Gastrocnemius medialis (tissue), 4 donors: ENCODE data around the gene SLC38A8. TPM values are rescaled to one million over a fixed set of nuclear protein-coding genes. Genes with fewer than 3 reads are reported as not detected.

Source experiments
- ATAC-seq, 2 donors: fragments of 150-250 bp; one replicate each; pipeline ENCODE4 v1.9.1; 2016
- DNase-seq, 2 donors: peaks; one replicate each; pipeline ENCODE4 v3.0.0-alpha.2; 2019
- H3K27ac ChIP-seq, 4 donors: fragments of 200-600 bp; sonication (generic); 1 replicate in 1 of 4; 2 replicates in 3 of 4; pipeline ENCODE4 v1.5.1; 2016 to 2018; ENCODE audit warnings: mild to moderate bottlenecking in 2 of 4, moderate library complexity in 1 of 4
- H3K27me3 ChIP-seq, 3 donors: fragments of 200-600 bp; sonication (generic) in 2 of 3; 1 replicate in 1 of 3; 2 replicates in 2 of 3; pipeline versions ENCODE4 v1.5.1 to v1.6.0; 2016 to 2019; ENCODE audit warnings: mild to moderate bottlenecking in 1 of 3, moderate library complexity in 1 of 3
- H3K36me3 ChIP-seq, 2 donors: fragments of 200-600 bp; sonication (generic) in 1 of 2; one replicate each; pipeline ENCODE4 v1.5.1; 2017 to 2018
- H3K4me1 ChIP-seq, 2 donors: fragments of 200-600 bp; sonication (generic) in 1 of 2; one replicate each; pipeline ENCODE4 v1.5.1; 2016 to 2017; ENCODE audit warnings: mild to moderate bottlenecking in 2 of 2
- H3K4me3 ChIP-seq, 4 donors: fragments of 200-600 bp; sonication (generic) in 3 of 4; 1 replicate in 1 of 4; 2 replicates in 3 of 4; pipeline ENCODE4 v1.5.1; 2016 to 2019; ENCODE audit warnings: mild to moderate bottlenecking in 2 of 4
- H3K9me3 ChIP-seq, 3 donors: fragments of 200-600 bp; sonication (generic) in 2 of 3; 1 replicate in 1 of 3; 2 replicates in 2 of 3; pipeline ENCODE4 v1.5.1; 2016 to 2019
- CTCF ChIP-seq, 5 experiments: fragments of 450-650 bp in 3 of 5; fragments of 200-600 bp in 2 of 5; sonication (generic) in 2 of 5; IDR thresholded peaks in 4 of 5; conservative IDR thresholded peaks in 1 of 5; 1 replicate in 4 of 5; 2 replicates in 1 of 5; pipeline ENCODE4 v1.5.1; 2016 to 2019; ENCODE audit warnings: antibody characterized with exemption in 5 of 5, mild to moderate bottlenecking in 3 of 5, moderate library complexity in 3 of 5
- POLR2A ChIP-seq, 2 donors: fragments of 450-650 bp; IDR thresholded peaks; one replicate each; pipeline ENCODE4 v1.6.1; 2017; ENCODE audit warnings: antibody characterized with exemption in 2 of 2, mild to moderate bottlenecking in 2 of 2, moderate library complexity in 2 of 2
- in situ Hi-C, 4 donors: fragments of 200-750 bp; cut with MboI; loops; one replicate each; pipeline versions ENCODE4 v1.15.0 to v1.8.0; 2017; ENCODE audit warnings: low sequenced_read_pairs in 4 of 4
- intact Hi-C: fragments of 100-400 bp; cut with DNase I; formaldehyde crosslinking; loops from one replicate; pipeline ENCODE4 v1.15.1; 2023; ENCODE audit warnings: low total_unique reads
- total RNA-seq, 4 donors: library from RNA; depleted of rRNA; stranded (reverse); fragments of >200 nt; gene quantifications; one replicate each; pipeline versions ENCODE4 v1.1.0 to v1.2.3, GENCODE V29; 2016

The SLC38A8 gene
- total RNA-seq, 4 donors from 2014 or later = not detected

DNA sequence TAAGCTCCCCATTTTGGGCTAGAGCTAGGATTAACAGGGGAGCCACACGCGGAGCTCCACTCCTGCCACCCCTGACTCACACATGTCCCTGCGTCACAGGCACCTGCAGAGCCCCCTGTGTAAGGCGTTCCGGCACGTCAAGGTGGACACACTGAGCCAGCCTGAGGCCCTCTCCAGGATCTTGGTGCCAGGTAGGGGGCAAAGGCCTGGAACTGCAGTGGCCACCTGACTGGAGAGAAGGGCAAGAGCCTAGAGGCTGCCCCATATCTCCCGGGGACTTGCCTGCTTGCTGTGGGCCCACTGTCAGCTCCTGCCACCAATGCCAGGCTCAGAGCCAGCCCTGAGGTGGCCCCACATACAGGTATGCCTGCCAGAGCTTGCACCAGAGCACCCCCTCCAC lies 40.9 kb downstream of the SLC38A8 start:
- no peaks in the 10 kb centered on the region for H3K4me1 ChIP-seq
- H3K4me3 ChIP-seq = no peak overlapping the region
- TF ChIP-seq POLR2A (IDR thresholded peaks at IDR 0.05) (no peak), CTCF (IDR thresholded peaks at IDR 0.05 in 4 of 5, conservative IDR thresholded peaks at IDR 0.05 in 1 of 5) (no peak)
- H3K27me3 ChIP-seq = no peaks in the 10 kb centered on the region
- H3K27ac ChIP-seq = no peak overlapping the region
- no peaks in the 10 kb centered on the region for H3K36me3 ChIP-seq
- ATAC-seq (no peak), DNase-seq (no peak)
- in situ Hi-C loops = no loop called here
- intact Hi-C loops = no loop called here
- H3K9me3 ChIP-seq = no peaks in the 10 kb centered on the region

- intact Hi-C loops = no loop called here
- Histone ChIP-seq H3K27me3 (peaks cover 0 to under 1% (median 0%) of the 10 kb centered on the region in 3 donors), H3K4me1 (no peaks in the 10 kb centered on the region), H3K4me3 (no peak overlapping the region), H3K36me3 (no peaks in the 10 kb centered on the region), H3K27ac (no peak overlapping the region), H3K9me3 (no peaks in the 10 kb centered on the region)
- TF ChIP-seq CTCF (IDR thresholded peaks at IDR 0.05 in 4 of 5, conservative IDR thresholded peaks at IDR 0.05 in 1 of 5) (no peak), POLR2A (IDR thresholded peaks at IDR 0.05) (no peak)
- no peak for DNase-seq
- in situ Hi-C loops = no loop called here
- ATAC-seq = no peak
Measured at GRCh38 chr16:84000989-84001642, 41.5 kb downstream of the SLC38A8 start.

- peaks cover 0 to 2% of the 10 kb centered on the region in 2 donors for H3K4me1 ChIP-seq
- H3K27me3 ChIP-seq = peaks cover 0 to 3% (median 0%) of the 10 kb centered on the region in 3 donors
- H3K4me3 ChIP-seq = no peak overlapping the region
- no peak for ATAC-seq
- no peaks in the 10 kb centered on the region for H3K9me3 ChIP-seq
- DNase-seq = no peak
- no peaks in the 10 kb centered on the region for H3K36me3 ChIP-seq
- intact Hi-C loops (no loop called here), in situ Hi-C loops (no loop called here)
- H3K27ac ChIP-seq = no peak overlapping the region
- no peak for TF ChIP-seq CTCF (IDR thresholded peaks at IDR 0.05 in 4 of 5, conservative IDR thresholded peaks at IDR 0.05 in 1 of 5)
- TF ChIP-seq POLR2A (IDR thresholded peaks at IDR 0.05) = no peak
Measured at GRCh38 chr16:83998091-83998490, 44.5 kb downstream of the SLC38A8 start.

- intact Hi-C loops = no loop called here
- DNase-seq = no peak
- ATAC-seq = no peak
Measured at GRCh38 chr16:83996481-83997252, 45.9 kb downstream of the SLC38A8 start.

More at GRCh38 chr16:83996481-83997252, 45.9 kb downstream of the SLC38A8 start:
- TF ChIP-seq POLR2A (IDR thresholded peaks at IDR 0.05) (no peak), CTCF (IDR thresholded peaks at IDR 0.05 in 4 of 5, conservative IDR thresholded peaks at IDR 0.05 in 1 of 5) (no peak)
- Histone ChIP-seq H3K9me3 (no peaks in the 10 kb centered on the region), H3K27me3 (peaks cover 0 to 3% (median 0%) of the 10 kb centered on the region in 3 donors), H3K4me3 (no peak overlapping the region), H3K36me3 (no peaks in the 10 kb centered on the region), H3K27ac (no peak overlapping the region), H3K4me1 (peaks cover 4 to 11% of the 10 kb centered on the region in 2 donors)
- in situ Hi-C loops = no loop called here
